GM12878 (cell line): ENCODE measurements around the gene BMF. TPM values are rescaled to one million over a fixed set of nuclear protein-coding genes. Genes with fewer than 3 reads are reported as not detected.

Experiments used
- ATAC-seq: fragments of 200-7000 bp; cut with Tn5 transposase; 3 replicates; pipeline ENCODE4 v1.9.1; 2020; ENCODE audit warnings: mild to moderate bottlenecking, moderate library complexity
- BruUV-seq: library from RNA; stranded (reverse); fragments of 400-500 nt; replicated peaks from 2 replicates; lab custom pipeline; 2021; lab: Mats Ljungman, UMichigan
- CTCF ChIA-PET: fragments of 300-600 bp; sonication (Branson Sonifier 250); formaldehyde crosslinking; extraction: SDS; loops from one replicate; lab custom pipeline; 2021; ENCODE audit warnings: inconsistent platforms; lab: Yijun Ruan, JAX
- POLR2A ChIA-PET: fragments of 350-600 bp; formaldehyde crosslinking; extraction: SDS; loops from one replicate; lab custom pipeline; 2021; ENCODE audit warnings: inconsistent platforms; lab: Charles Lee
- RAD21 ChIA-PET: fragments of 300-600 bp; sonication (Branson Sonifier 250); formaldehyde crosslinking; loops from one replicate; lab custom pipeline; 2023; ENCODE audit warnings: antibody characterized with exemption; ENCODE audit not compliant: unreplicated experiment; lab: Charles Lee
- SMC1A ChIA-PET: fragments of 300-600 bp; sonication (Branson Sonifier 250); formaldehyde crosslinking; loops from one replicate; lab custom pipeline; 2023; ENCODE audit not compliant: unreplicated experiment, uncharacterized antibody; lab: Charles Lee
- DNase-seq: peaks from one replicate; pipeline ENCODE4 v3.0.0-alpha.2; 2011; ENCODE audit warnings: low read depth, low spot score
- FAIRE-seq: peaks from 3 replicates; lab custom pipeline; 2011; peaks lifted over from hg19 to GRCh38; lab: Jason Lieb, UNC
- H2AFZ ChIP-seq: 2 replicates; pipeline ENCODE4 v1.6.0; 2011; ENCODE audit warnings: low read depth, low read length, control low read depth; ENCODE audit not compliant: control insufficient read depth
- H3K27ac ChIP-seq: 2 replicates; pipeline ENCODE4 v1.5.1; 2011; ENCODE audit warnings: control low read depth; ENCODE audit not compliant: control insufficient read depth, insufficient read depth
- H3K27me3 ChIP-seq, 2 experiments: replicated peaks in 1 of 2; 2 replicates each; pipeline versions ENCODE4 v1.6.0 to v1.6.1; 2011; ENCODE audit warnings: low read length in 1 of 2; ENCODE audit not compliant: control insufficient read depth in 2 of 2, insufficient read depth in 2 of 2
- H3K36me3 ChIP-seq, 2 experiments: 2 replicates each; pipeline ENCODE4 v1.5.1; 2011; ENCODE audit warnings: low read length in 1 of 2; ENCODE audit not compliant: control insufficient read depth in 2 of 2, insufficient read depth in 2 of 2
- H3K4me1 ChIP-seq: 2 replicates; pipeline ENCODE4 v1.6.1; 2011; ENCODE audit warnings: mild to moderate bottlenecking, low read length, moderate library complexity, mixed read lengths; ENCODE audit not compliant: control insufficient read depth, insufficient read depth
- H3K4me2 ChIP-seq: 2 replicates; pipeline ENCODE4 v1.6.0; 2011; ENCODE audit warnings: control low read depth; ENCODE audit not compliant: control insufficient read depth, insufficient read depth
- H3K4me3 ChIP-seq: fragments of 200-600 bp; sonication (generic); 2 replicates; pipeline ENCODE4 v1.5.1; 2016
- H3K79me2 ChIP-seq: 2 replicates; pipeline ENCODE4 v1.6.0; 2011; ENCODE audit warnings: low read length; ENCODE audit not compliant: control insufficient read depth, insufficient read depth
- H3K9ac ChIP-seq: 2 replicates; pipeline ENCODE4 v1.8.0; 2011; ENCODE audit warnings: low read length, control low read depth, mixed read lengths; ENCODE audit not compliant: control insufficient read depth, insufficient read depth
- H3K9me3 ChIP-seq: replicated peaks from 3 replicates; pipeline ENCODE4 v1.5.1; 2011; ENCODE audit warnings: mild to moderate bottlenecking, low read length; ENCODE audit not compliant: control insufficient read depth, insufficient read depth
- H4K20me1 ChIP-seq: 2 replicates; pipeline ENCODE4 v1.6.0; 2011; ENCODE audit not compliant: control insufficient read depth, insufficient read depth
- BHLHE40 ChIP-seq, 2 experiments: fragments of 450-650 bp in 1 of 2; IDR thresholded peaks; 2 replicates each; pipeline ENCODE4 v1.6.1; 2011 to 2017; ENCODE audit warnings: low read depth in 2 of 2, borderline replicate concordance in 1 of 2, improper control_type of control experiment in 1 of 2, low read length in 1 of 2, mild to moderate bottlenecking in 1 of 2
- EP300 ChIP-seq, 2 experiments: fragments of 150-350 bp in 1 of 2; IDR thresholded peaks; 2 replicates each; pipeline ENCODE4 v1.6.1; 2011 to 2012; ENCODE audit warnings: low read depth in 2 of 2, low read length in 2 of 2, borderline replicate concordance in 1 of 2, improper control_type of control experiment in 1 of 2, inconsistent platforms in 1 of 2; ENCODE audit not compliant: control insufficient read depth in 1 of 2
- HDAC6 ChIP-seq: fragments of 200-600 bp; sonication (generic); IDR thresholded peaks from one replicate; pipeline ENCODE4 v1.8.0; 2017; ENCODE audit warnings: antibody characterized with exemption; ENCODE audit not compliant: unreplicated experiment
- WGBS: methylation state at CpG from one replicate; pipeline ENCODE4 v1.1.6; 2016; ENCODE audit warnings: low lambda C conversion rate; ENCODE audit not compliant: insufficient replicate concordance, insufficient coverage; ENCODE audit errors: missing lambda C conversion rate; 5-methylcytosine and 5-hydroxymethylcytosine counted together
- in situ Hi-C: fragments of 300-500 bp; cut with MboI; formaldehyde crosslinking; loops from 9 replicates; pipeline ENCODE4 v1.14.3; 2018; ENCODE audit warnings: mixed read lengths
- intact Hi-C: fragments of 100-400 bp; cut with micrococcal nuclease; formaldehyde crosslinking; loops from one replicate; pipeline ENCODE4 v1.14.2; 2022; ENCODE audit not compliant: unreplicated experiment
- polyA plus RNA-seq, 11 experiments: library from polyadenylated mRNA; depleted of rRNA in 4 of 11; unstranded in 6 of 11; stranded (reverse) in 5 of 11; fragments of >200 nt; fragmentation: Nextera tagmentation in 4 of 11; fragmentation: Illumina TruSeq in 1 of 11; extraction: Ambion mirVana in 4 of 11; extraction: Trizol in 1 of 11; gene quantifications; 1 replicate in 1 of 11; 2 replicates in 10 of 11; pipeline versions ENCODE4 v1.2.1 to v1.2.3, GENCODE V29; 2011 to 2016; ENCODE audit warnings: inconsistent platforms in 2 of 11, missing spikeins in 2 of 11, low read depth in 1 of 11
- total RNA-seq, 4 experiments: library from RNA; depleted of rRNA in 3 of 4; stranded (reverse); fragments of >200 nt in 3 of 4; fragmentation: Illumina TruSeq in 1 of 4; extraction: Trizol in 1 of 4; gene quantifications; 2 replicates each; pipeline versions ENCODE4 v1.2.1 to v1.2.3, GENCODE V29; 2013 to 2021
- TF ChIP-seq, protein P1 (sequence below): fragments of 150-350 bp; IDR thresholded peaks from 2 replicates; pipeline ENCODE4 v1.6.1; 2016; ENCODE audit warnings: low read depth, low read length
- TF ChIP-seq, protein P2 (sequence below): fragments of 450-650 bp; IDR thresholded peaks from 2 replicates; pipeline ENCODE4 v1.6.1; 2017; ENCODE audit warnings: mild to moderate bottlenecking, moderate library complexity

Gene BMF
- total and polyA plus RNA-seq, 10 of the 15 experiments (the other 5 are each of a cell fraction or from before 2014, with no cell fraction given), result 0.82 to 34.9 (median 16.9) TPM

DNA sequence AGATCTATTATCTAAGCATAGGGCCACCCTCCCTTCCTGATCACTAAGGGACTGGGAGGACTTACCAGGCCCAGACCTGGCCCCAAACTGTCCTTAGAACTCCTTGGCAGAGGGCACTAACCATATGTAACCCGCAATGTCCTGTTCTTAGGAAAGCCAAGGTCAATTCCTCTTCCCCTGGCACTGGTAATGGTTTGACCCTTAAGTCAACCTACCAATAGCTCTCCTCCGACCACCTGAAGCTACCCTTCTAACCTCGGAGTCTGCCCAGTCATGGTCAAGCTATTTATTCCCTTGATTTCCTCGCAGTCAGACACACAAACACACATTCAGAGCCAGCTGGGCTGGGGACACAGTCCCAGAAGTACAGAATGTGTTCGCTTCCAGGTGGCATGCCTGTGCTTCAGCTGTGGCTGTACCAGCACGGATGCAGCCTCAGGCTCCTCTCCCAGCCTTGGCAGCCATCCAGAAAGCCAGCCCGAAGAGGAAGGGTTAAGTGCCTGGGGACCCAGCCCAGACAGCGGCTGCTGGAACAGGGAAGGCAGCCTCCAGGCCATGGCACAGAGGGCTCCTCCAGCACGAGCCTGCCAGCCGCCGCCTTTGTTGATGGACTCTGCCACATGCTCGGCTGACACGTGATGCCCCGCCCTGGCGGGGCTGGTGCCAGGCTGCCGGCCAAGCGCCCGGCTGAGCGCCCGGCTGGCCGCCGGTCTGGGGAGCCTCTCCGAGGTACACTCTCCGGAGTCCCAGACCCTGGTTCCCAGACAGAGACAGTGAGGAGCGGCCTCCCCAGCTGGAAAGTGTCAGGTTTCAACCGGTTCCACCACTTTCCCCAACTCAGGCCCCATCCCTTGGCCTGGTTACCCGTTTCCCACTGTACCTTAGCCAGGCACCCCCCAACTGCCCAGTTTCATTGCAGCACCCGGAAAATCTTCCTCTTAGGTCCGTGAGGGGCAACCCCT is 5.5 kb downstream of the BMF start:
- BruUV-seq, result no TSS peak
- peak overlapping the region; percentile 93 for H3K4me2 ChIP-seq
- H3K79me2 ChIP-seq, result peaks cover 61% of the 10 kb centered on the region
- H3K9ac ChIP-seq, result peak overlapping the region; percentile 57
- ChIA-PET POLR2A (interaction anchor here (0.8 to 17.1 kb wide), 10 partner anchors 10 to 441 kb away, joined by 3 to 307 read pairs (median 6); no protein-coding TSS in a partner anchor), RAD21 (interaction anchor here (0.7 to 24.6 kb wide), 16 partner anchors 9 to 170 kb away, joined by 3 to 903 read pairs (median 4); partner anchors contain the start of gene EIF2AK4), CTCF (interaction anchor here (1.2 to 19.0 kb wide), 15 partner anchors 7 to 174 kb away, joined by 3 to 776 read pairs (median 16); partner anchors contain the start of genes BUB1B and SRP14), SMC1A (interaction anchor here (0.8 to 29.7 kb wide), 10 partner anchors 10 to 176 kb away, joined by 3 to 1082 read pairs (median 20); partner anchors contain the start of genes BUB1B and SRP14)
- no peak for FAIRE-seq
- intact Hi-C loops (loop anchor here (10.0 kb wide), 2 partner anchors 168 to 172 kb away; partner anchors contain the start of gene EIF2AK4), in situ Hi-C loops (loop anchor here (10.0 kb wide), 3 partner anchors 48 to 318 kb away; partner anchors contain the start of genes EIF2AK4 and FSIP1)
- no peaks in the 10 kb centered on the region for H3K9me3 ChIP-seq
- no peak for ATAC-seq
- WGBS, result 86% methylated on average over 27 of the region's 29 CpGs
- no peaks in the 10 kb centered on the region for H4K20me1 ChIP-seq
- no peaks in the 10 kb centered on the region for H3K27me3 ChIP-seq
- H3K4me3 ChIP-seq, result peak overlapping the region; percentile 73; the same call in 1 of the 2 replicates
- H3K27ac ChIP-seq, result peak overlapping the region; percentile 96
- H3K36me3 ChIP-seq, result peaks cover 0 to 4% of the 10 kb centered on the region in 2 experiments; a peak in 2 of 4 replicates
- no peak overlapping the region for H2AFZ ChIP-seq
- TF ChIP-seq BHLHE40 (IDR thresholded peaks at IDR 0.05; ENCODE audit: borderline replicate concordance in 1 of 2, low read depth in 2 of 2, low read length in 1 of 2) (peak; percentile 12 to 73; a peak in 2 of 4 replicates), EP300 (IDR thresholded peaks at IDR 0.05; ENCODE audit: borderline replicate concordance in 1 of 2, control insufficient read depth in 1 of 2, low read depth in 2 of 2, low read length in 2 of 2) (no peak), HDAC6 (no peak)
- TF ChIP-seq, protein P1, sequence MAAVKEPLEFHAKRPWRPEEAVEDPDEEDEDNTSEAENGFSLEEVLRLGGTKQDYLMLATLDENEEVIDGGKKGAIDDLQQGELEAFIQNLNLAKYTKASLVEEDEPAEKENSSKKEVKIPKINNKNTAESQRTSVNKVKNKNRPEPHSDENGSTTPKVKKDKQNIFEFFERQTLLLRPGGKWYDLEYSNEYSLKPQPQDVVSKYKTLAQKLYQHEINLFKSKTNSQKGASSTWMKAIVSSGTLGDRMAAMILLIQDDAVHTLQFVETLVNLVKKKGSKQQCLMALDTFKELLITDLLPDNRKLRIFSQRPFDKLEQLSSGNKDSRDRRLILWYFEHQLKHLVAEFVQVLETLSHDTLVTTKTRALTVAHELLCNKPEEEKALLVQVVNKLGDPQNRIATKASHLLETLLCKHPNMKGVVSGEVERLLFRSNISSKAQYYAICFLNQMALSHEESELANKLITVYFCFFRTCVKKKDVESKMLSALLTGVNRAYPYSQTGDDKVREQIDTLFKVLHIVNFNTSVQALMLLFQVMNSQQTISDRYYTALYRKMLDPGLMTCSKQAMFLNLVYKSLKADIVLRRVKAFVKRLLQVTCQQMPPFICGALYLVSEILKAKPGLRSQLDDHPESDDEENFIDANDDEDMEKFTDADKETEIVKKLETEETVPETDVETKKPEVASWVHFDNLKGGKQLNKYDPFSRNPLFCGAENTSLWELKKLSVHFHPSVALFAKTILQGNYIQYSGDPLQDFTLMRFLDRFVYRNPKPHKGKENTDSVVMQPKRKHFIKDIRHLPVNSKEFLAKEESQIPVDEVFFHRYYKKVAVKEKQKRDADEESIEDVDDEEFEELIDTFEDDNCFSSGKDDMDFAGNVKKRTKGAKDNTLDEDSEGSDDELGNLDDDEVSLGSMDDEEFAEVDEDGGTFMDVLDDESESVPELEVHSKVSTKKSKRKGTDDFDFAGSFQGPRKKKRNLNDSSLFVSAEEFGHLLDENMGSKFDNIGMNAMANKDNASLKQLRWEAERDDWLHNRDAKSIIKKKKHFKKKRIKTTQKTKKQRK, result no peak
- TF ChIP-seq, protein P2, sequence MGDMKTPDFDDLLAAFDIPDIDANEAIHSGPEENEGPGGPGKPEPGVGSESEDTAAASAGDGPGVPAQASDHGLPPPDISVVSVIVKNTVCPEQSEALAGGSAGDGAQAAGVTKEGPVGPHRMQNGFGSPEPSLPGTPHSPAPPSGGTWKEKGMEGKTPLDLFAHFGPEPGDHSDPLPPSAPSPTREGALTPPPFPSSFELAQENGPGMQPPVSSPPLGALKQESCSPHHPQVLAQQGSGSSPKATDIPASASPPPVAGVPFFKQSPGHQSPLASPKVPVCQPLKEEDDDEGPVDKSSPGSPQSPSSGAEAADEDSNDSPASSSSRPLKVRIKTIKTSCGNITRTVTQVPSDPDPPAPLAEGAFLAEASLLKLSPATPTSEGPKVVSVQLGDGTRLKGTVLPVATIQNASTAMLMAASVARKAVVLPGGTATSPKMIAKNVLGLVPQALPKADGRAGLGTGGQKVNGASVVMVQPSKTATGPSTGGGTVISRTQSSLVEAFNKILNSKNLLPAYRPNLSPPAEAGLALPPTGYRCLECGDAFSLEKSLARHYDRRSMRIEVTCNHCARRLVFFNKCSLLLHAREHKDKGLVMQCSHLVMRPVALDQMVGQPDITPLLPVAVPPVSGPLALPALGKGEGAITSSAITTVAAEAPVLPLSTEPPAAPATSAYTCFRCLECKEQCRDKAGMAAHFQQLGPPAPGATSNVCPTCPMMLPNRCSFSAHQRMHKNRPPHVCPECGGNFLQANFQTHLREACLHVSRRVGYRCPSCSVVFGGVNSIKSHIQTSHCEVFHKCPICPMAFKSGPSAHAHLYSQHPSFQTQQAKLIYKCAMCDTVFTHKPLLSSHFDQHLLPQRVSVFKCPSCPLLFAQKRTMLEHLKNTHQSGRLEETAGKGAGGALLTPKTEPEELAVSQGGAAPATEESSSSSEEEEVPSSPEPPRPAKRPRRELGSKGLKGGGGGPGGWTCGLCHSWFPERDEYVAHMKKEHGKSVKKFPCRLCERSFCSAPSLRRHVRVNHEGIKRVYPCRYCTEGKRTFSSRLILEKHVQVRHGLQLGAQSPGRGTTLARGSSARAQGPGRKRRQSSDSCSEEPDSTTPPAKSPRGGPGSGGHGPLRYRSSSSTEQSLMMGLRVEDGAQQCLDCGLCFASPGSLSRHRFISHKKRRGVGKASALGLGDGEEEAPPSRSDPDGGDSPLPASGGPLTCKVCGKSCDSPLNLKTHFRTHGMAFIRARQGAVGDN, result peak; percentile 20; the same call in 1 of the 2 replicates
- DNase-seq, result no peak
- peaks cover 90% of the 10 kb centered on the region for H3K4me1 ChIP-seq
